HG02571 (cell line): ENCODE results near the gene CATSPER2.
"Not testable (repeated sequence)": the region's sequence is repeated elsewhere in the genome, so short reads cannot be mapped to it uniquely, and the experiment has no call there.

Source experiments
- ATAC-seq: cut with Tn5 transposase; IDR thresholded peaks from one replicate; pipeline ENCODE4 v1.9.1; 2021; ENCODE audit warnings: mild to moderate bottlenecking, moderate library complexity; ENCODE audit not compliant: unreplicated experiment

The CATSPER2 gene

DNA sequence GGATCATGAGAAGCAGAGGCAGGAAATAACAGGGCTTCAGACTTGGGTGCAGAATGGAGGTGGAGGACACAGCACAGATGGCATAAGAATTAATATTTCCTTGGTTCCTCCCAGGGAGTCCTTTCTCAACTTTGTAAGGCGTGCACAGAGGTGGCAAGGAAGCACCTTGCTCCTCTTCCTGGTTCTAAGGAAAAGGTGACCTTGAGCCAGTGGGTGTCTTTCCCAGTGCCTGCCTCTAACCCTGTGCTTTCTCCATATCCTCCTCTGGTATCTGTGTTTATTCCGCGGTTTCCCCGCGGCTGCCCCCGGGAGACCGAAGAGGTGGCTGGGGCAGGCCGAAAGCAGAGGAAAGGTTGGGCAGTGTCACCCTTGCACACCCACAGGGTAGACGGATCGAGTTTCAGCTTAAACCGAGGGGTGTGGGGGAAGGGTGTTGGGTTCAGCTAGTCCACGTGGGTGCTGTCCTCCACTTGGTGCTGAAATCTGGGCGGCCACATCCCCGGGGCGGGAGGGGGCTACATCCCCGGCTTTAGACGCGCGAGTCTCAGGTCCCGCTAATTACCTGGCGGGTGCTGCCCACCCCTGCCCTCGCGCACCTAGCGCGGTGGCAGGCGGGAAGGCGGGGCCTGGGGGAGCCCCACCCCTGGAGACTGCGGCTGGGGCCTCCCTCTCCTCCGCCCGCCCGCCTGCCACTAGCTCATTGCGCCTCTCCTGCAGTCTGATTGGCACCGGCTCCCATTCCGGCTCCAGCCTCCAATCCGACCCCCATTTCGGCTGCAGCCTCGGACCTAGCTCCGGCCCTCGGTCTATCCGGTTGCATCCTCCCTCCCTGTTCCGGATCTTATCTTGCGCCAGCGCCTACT lies 55.1 kb downstream of the CATSPER2 start, which contains the start of gene CKMT1B:
Gene CKMT1B, plus strand, starts transcription at position 700 of the 863 bp plus-strand sequence. CDS start 192 bp downstream, outside the sequence.
- ATAC-seq, result not testable (repeated sequence)

DNA sequence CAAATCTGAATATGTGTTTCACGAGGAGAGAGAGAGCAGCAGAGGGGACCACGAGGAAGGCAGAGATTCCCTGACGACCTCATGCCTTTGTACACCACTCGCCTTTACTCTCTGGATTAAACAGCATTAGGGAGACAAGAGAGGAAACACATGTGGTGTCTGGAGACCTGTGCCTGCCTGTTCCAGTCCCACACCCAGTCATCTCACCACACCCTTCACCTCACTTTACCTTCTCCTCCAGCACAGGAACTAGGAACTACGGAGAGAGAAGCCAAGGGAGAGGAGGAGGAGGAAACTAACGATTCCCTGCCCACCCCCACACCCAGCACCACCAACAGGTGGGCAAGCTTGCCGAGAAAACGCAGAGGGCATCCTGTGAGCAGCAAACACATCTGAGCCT lies 55.8 kb downstream of the CATSPER2 start:
- not testable (repeated sequence) for ATAC-seq

DNA sequence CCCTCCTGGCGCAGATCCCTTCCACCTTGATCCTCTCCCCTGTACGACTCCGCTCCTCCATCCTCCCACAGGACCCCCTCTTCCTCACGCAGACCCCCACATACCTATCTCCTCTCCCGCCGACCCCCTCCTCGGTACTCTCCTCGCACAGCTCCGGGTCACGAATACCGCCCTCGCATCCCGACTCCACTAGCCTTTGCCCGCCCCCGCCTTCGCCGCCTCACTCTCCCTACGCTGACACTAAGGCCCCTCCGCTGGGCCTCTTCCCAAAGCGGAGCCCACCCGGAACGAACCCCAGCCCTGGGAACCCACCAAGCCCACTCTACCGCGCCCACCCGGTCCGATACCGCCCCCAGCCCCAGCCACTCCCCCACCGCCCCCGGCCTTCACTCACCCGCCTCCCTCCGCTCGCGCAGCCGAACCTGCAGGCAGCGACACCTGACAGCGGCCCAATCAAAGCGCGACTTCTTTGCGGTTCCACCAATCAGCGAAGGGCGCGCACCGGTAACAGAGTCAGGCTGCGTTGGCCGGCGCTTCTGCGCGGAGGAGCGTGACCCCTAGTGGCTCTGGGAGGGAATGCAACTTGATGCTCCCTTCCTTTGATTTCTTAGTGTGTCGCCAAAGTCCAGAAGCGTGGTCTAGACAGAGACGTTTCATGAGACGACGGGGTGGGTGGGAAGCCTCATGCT lies 58.7 kb downstream of the CATSPER2 start, which contains the start of gene PPIP5K1:
Gene PPIP5K1, minus strand, starts transcription at position 431 of the 689 bp plus-strand sequence. CDS start 5,704 bp downstream, outside the sequence.
- ATAC-seq, result peak; percentile 96
